ENCODE results near the gene STXBP6. TPM values are rescaled to one million over a fixed set of nuclear protein-coding genes. Genes with fewer than 3 reads are reported as not detected.
A peak's percentile ranks its signal among the peaks of the same experiment; 100 is the strongest.

STXBP6 gene
- total and polyA plus RNA-seq, 2 experiments from 2014 or later = 19.7 to 29.0 TPM

GRCh38 chr14:25009891-25010290, 40.1 kb downstream of the STXBP6 start:
- Histone ChIP-seq H2AFZ (no peak overlapping the region), H3K36me3 (ENCODE audit: insufficient read depth) (no peaks in the 10 kb centered on the region), H3K4me1 (ENCODE audit: insufficient read depth) (peaks cover 22% of the 10 kb centered on the region), H3K79me2 (replicated peaks; ENCODE audit: insufficient read depth) (peaks cover 26% of the 10 kb centered on the region), H3K4me3 (no peak overlapping the region), H4K20me1 (replicated peaks; ENCODE audit: insufficient read depth) (no peaks in the 10 kb centered on the region), H3K27ac (ENCODE audit: low read depth) (peak overlapping the region; percentile 60), H3K27me3 (ENCODE audit: insufficient read depth) (no peaks in the 10 kb centered on the region), H3F3A (replicated peaks; ENCODE audit: low read depth) (no peaks in the 10 kb centered on the region), H3K9me2 (ENCODE audit: insufficient read depth) (peaks cover 6% of the 10 kb centered on the region; the same call in 1 of the 2 replicates), H3K4me2 (peak overlapping the region; percentile 27)
- Mint-ChIP-seq H3K27me3 (ENCODE audit: insufficient read depth, low read depth, poor library complexity) (no peaks in the 10 kb centered on the region), H3K4me1 (peaks cover 18% of the 10 kb centered on the region), H3K9me3 (no peaks in the 10 kb centered on the region), H3K4me3 (no peak overlapping the region), H3K27ac (peak overlapping the region; percentile 43; the same call in 1 of the 2 replicates), H3K36me3 (ENCODE audit: low read depth) (no peaks in the 10 kb centered on the region)
- peak; percentile 34; the same call in 2 of the 3 replicates for ATAC-seq
- peak; percentile 64 for DNase-seq (ENCODE audit: low spot score)
- TF ChIP-seq CTCF (conservative IDR thresholded peaks at IDR 0.05; ENCODE audit: low read depth in 2 of 2) (no peak), REST (IDR thresholded peaks at IDR 0.05; ENCODE audit: unreplicated experiment) (no peak), ZNF462 (CRISPR knock-in tag; IDR thresholded peaks at IDR 0.05) (0 out of 2 replicates have a peak, but pooled peaks have one; percentile 4), ZNF114 (CRISPR knock-in tag; IDR thresholded peaks at IDR 0.05) (no peak)

Measured in GM23338 (cell line).